Endometrium (tissue), 2 donors: ENCODE results near the gene NFKBIE.

Experiments used
- FAIRE-seq: peaks from 2 replicates; lab custom pipeline; 2012; peaks lifted over from hg19 to GRCh38; lab: Jason Lieb, UNC
- donor health status: control.
- donor health status: control.

Gene NFKBIE

DNA sequence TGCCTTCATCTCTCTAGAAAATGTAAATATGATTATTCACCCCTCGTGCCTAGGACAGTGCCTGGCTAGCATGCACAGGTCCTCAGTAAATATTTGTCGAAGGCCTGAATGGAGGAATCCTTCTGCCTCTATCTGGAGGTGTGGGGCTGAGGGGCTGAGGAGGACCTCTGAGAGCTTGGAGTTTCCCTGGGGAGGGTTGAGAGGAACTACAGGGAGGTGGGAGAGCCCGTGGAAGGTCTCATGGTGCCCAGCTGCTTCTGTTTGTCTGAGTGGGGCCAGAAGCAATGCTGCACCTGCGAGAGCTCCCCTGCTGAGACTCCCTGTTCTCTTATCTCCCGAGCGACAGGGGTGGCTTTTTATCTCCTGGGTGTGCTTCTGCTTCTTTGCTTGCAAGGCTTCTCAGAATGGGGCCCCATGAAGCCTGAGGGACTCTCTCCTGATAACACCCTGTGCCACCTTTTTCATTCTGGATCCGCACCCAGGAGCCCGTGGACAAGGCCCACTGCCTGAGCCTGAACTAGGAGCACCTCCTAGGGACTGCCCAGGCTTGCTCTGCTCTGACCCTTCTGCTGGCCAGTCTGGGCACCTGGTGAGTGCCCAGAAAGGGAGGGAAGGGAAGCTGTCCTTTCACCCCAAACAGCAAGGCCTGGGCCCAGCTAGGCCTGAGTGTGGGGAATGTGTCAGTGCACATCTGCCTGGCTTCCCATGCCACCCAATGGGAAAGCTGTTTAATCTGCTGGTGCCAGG lies 39.6 kb downstream of the NFKBIE start:
- FAIRE-seq, result no peak

DNA sequence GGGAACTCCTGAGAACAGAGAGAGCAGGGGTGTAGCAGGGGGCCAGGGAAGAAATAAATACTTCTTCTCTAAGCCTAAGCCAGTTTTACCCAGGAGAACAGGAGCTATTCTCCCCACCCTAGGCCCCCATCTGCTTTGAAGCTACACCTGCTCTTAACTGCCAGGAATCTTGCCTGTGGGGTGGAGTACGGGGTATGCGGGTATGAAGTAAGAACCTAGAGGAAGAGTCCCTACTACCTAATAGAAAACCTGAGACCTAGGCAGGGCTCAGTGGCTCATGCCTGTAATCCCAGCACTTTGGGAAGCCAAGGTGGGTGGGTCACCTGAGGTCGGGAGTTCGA lies 40.4 kb downstream of the NFKBIE start:
- FAIRE-seq, result no peak

GRCh38 chr6:44224029-44224964 lies 41.1 kb downstream of the NFKBIE start:
- FAIRE-seq, result no peak

GRCh38 chr6:44223319-44224028 lies 41.9 kb downstream of the NFKBIE start, which contains the start of gene SLC29A1:
SLC29A1 (plus strand) TSS chr6:44223595; CDS start chr6:44227314, 3,719 bp downstream.
- FAIRE-seq, result no peak

DNA sequence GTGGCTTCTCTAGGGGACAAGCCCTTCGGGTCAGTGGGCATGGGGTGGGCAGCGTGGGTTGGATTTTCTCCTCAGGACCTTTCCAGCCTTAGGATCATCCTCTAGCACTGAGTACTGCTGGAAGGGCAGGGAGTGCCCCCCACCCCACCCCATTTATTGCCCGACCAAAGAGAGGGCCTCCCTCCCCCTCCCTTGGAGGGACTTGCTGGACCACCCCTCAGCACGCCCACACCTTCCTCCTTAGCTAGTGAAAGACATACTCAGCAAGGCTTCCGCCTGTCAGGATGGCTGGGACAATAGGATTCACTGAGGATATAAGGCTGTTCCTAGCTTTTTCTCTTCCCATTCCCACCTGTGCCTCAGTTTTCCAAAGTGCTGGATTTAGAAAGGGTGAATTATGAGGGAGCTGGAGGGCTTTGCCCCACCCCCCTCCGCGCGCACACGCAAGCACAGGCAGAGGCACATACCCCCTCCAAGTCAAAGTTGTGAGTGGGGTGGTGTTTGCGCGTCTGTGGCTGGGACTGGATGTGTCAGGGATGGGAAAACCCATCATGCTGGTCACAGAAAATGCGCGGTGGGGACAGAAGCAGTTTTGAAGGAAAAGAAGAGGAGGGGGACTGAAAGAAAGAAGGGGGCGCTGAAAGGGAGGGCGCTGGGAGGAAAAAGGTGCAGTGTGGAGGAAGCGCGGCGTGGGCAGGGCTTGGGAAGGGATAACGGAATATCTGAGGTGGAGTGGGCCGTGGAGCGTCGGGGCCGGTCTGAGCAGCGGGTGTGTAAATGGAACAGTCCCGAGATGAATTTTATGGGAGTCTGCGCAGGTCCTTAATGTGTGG lies 42.6 kb downstream of the NFKBIE start:
- FAIRE-seq, result no peak

DNA sequence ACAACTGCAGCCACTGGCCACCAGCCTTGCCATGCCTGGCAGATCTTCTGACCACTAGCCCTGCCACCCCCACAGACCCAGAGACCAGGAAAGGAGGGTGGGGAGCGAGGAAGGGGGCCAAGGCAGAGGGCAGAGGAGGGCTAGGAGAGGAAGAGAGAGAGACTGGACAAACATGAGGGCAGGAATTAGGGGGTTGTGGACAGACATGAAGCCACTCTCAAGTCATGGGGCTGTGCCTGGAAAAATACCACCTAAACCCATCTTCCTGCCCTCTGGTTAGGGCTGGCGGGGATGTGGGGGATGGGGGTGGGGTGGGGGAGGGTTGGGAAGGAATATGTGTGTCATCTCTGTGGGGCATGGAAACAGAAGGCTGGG lies 43.4 kb downstream of the NFKBIE start:
- FAIRE-seq, result no peak

DNA sequence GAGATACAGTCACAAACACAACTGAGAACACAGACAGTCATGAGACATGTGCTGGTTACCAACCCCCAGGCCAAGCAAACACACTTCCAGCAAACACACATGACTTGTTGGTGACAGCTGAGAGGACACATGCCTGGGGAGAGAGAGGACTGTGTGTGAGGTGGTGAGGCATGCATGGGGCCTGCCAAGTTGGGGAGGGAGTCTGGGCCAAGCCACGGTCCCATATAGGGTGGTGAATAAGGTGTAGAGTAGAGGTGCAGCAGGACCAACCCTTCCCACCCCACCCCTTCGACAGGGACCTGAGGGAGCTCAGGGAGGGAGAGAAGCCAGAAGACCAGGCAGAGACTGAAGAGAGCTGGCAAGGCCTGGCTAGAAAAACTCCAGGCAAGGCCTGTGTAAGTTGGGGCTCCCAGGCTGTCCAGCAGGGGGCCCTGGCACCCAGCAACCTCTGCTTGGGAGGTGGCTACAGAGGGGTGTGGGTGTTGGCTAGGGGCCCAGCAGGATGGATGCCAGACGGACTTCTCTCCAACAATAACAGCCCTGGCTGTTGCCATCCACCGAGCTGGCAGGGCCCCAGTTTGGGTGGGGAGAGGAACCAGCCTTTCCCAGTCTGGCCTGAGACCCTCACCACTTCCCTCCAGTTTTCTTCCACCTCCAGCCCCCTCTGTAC lies 43.9 kb downstream of the NFKBIE start:
- no peak for FAIRE-seq

DNA sequence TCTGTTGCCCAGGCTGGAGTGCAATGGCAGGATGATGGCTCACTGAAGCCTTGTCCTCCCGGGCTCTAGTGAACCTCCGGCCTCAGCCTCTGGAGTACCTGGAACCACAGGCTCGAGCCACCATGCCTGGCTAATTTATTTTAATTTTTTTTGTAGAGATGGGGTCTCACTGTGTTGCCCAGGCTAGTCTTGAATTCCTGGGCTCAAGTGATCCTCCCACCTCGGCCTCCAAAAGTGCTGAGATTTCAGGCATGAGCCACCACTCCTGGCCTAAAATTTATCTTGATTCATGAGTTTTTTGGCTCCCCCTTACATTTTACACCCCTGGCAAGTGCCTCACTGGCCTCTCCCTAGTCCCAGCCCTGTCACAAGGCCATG lies 44.4 kb downstream of the NFKBIE start:
- no peak for FAIRE-seq

GRCh38 chr6:44219815-44220784 lies 45.3 kb downstream of the NFKBIE start:
- no peak for FAIRE-seq

DNA sequence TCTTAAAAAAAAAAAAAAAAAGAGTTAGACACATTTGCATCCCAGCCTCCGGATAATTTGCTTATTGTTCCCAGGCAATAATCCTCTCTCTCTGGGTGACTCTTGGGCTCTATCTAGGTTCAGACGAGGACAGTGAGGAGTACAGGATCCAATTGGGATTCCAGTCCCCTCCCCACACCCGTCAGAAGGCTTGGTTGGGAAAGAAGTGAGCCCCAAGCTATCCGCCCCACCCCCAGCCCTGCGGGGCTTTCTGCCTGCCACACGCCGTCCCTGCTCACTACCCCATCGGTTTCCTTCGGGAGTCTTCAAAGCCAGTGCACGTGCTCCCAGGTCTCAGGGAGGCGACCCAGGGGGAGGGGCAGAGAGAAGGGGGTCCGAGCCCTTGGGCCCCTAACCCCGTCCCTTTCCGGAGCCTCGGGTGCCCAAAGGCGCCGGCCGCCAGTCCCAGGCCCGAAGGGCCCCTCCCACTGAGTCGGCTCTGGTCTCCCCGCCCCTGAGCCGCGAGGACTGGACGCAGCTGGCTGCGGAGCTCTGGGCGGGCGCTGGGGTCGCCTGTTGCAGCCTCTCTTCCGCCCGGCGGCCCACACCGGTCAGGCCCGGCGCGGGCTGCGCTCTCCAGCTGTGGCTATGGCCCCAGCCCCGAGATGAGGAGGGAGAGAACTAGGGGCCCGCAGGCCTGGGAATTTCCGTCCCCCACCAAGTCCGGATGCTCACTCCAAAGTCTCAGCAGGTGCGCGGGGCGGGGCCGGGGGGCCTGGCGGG lies 46.1 kb downstream of the NFKBIE start:
- no peak for FAIRE-seq

DNA sequence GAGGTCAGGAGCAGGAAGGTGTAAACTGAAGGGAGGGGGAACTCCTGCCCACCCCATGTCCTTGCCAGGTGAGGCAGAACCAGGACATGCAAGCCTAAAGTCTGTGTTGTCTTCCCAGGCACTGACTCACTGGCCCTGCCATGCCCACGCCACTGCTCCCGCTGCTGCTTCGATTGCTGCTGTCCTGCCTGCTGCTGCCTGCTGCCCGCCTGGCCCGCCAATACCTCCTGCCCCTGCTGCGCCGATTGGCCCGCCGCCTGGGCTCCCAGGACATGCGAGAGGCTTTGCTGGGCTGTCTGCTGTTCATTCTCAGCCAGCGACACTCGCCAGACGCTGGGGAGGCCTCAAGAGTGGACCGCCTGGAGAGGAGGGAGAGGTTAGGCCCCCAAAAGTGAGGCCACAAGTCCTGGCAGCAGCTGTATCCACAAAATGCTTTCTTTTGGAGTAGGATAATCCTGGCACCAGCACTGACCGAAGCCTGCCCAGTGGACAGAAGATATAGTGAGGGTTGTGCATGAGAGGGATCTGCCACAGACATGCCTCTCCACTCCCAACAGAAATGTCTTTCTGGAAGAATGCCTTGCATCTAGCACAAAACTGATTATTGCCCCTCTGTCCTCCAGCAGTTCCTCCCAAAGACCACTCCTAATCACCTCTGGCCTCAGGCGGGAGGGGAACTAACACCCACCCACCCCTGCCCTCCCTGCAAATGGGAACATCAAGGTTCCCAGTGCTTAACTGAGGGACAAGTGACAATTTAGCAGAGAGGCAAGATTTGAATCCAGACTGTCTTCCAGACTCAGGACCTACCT lies 47.8 kb downstream of the NFKBIE start:
- no peak for FAIRE-seq

DNA sequence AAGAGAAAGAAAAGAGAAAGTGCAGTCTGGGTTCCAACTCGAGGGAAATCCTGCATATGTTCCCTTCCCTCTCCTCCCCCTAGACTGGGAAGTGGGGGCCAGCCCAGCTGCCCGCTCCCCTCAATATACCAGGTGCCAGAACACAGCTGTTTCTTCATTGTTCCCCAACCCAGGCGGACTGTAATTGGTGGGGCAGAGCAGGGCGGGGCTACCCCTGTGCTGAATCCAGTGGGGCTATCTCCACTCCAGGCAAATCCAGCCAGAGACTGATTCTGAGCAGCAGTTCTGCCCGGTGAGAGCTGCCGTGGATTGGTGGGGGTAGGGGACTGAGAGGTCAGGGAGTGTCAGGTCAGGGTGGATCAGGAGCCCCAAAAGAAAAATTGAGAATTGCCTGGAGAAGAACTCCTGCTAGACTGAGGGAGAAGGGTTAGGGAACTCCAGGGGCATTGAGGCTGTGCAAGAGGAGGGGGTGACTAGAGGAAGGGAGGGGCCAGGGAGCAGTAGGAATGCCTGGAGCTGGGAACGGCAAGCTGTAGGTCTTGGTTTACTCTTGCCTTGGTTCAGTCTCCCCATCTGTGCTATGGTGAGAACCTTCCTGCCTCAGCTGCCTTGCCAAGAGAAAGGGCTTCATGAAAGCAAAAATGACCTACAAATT lies 48.5 kb downstream of the NFKBIE start, which contains the start of gene MYMX:
TSS of gene MYMX (plus strand) at position 250 of the 655 bp plus-strand sequence. CDS start 546 bp downstream, outside the sequence.
- no peak for FAIRE-seq

DNA sequence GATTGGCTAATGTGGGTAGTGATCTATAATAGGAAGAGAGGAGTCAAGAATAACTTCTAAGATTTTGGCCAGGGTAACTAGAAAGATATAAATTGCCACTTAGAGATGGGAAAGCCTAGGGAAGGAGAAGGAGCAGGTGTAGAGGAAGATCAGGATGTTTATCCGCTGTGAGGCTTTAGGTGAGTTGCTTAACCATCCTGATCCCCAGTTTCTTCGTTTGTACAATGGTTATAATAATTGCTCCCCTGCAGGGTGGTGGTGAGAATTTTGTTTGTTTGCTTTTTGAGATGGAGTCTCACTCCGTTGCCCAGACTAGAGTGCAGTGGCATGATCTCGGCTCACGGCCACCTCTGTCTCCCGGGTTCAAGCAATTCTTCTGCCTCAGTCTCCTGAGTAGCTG lies 51.0 kb downstream of the NFKBIE start:
- FAIRE-seq, result no peak

DNA sequence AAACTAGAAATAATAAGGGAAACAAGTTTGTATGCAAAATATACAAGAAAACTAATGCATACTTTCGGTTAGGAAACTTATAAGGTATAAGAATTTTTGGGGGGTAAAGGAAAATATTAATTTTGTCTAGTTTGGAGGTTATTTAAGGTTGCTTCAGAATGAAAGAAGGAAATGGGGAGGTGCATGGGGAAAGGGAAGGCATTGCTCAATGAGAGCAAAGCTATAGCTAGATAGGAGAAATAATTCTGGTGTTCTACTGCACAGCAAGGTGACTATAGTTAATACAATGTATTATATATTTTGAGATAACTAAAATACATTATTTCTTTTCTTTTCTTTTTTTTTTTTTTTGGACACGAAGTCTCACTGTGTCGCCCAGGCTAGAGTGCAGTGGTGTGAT lies 54.1 kb downstream of the NFKBIE start:
- no peak for FAIRE-seq
